Measurements from ENCODE around the gene POU3F2. TPM values are rescaled to one million over a fixed set of nuclear protein-coding genes. Genes with fewer than 3 reads are reported as not detected.

The POU3F2 gene
- total and polyA plus RNA-seq, 7 donors, result not detected

- Histone ChIP-seq H3K36me3 (no peaks in the 10 kb centered on the region), H3K4me3 (no peak overlapping the region), H3K9me3 (no peaks in the 10 kb centered on the region), H3K27me3 (no peaks in the 10 kb centered on the region), H3K27ac (no peak overlapping the region), H3K4me1 (no peaks in the 10 kb centered on the region)
- 65 to 71% methylated on average over 6 of the region's 6 CpGs for WGBS, 2 donors
- intact Hi-C loops (cut with DNase I), result no loop called here
- TF ChIP-seq CTCF (IDR thresholded peaks at IDR 0.05) (no peak), POLR2AphosphoS5 (IDR thresholded peaks at IDR 0.05) (no peak), EP300 (IDR thresholded peaks at IDR 0.05) (no peak), POLR2A (IDR thresholded peaks at IDR 0.05) (no peak)
- no peak for DNase-seq
These were observed 37.0 kb upstream of the POU3F2 start for GRCh38 chr6:98797217-98797994.

- no peak for DNase-seq
- intact Hi-C loops (cut with DNase I), result no loop called here
- Histone ChIP-seq H3K36me3 (no peaks in the 10 kb centered on the region), H3K4me3 (no peak overlapping the region), H3K27ac (no peak overlapping the region), H3K4me1 (no peaks in the 10 kb centered on the region), H3K27me3 (no peaks in the 10 kb centered on the region), H3K9me3 (no peaks in the 10 kb centered on the region)
- 85 to 86% methylated on average over 3 of the region's 3 CpGs for WGBS, 2 donors
- no peak for TF ChIP-seq CTCF (IDR thresholded peaks at IDR 0.05)
These were observed 33.5 kb upstream of the POU3F2 start for GRCh38 chr6:98800866-98801265.

- no peak for DNase-seq
- no peaks in the 10 kb centered on the region for H3K36me3 ChIP-seq
- intact Hi-C loops (cut with DNase I), result no loop called here
- 84 to 89% methylated on average over 4 of the region's 4 CpGs for WGBS, 2 donors
- TF ChIP-seq POLR2A (IDR thresholded peaks at IDR 0.05) (no peak), CTCF (IDR thresholded peaks at IDR 0.05) (no peak), POLR2AphosphoS5 (IDR thresholded peaks at IDR 0.05) (no peak), EP300 (IDR thresholded peaks at IDR 0.05) (no peak)
- no peak overlapping the region for H3K4me3 ChIP-seq
- H3K9me3 ChIP-seq, result no peaks in the 10 kb centered on the region
- H3K27me3 ChIP-seq, result no peaks in the 10 kb centered on the region
- no peak overlapping the region for H3K27ac ChIP-seq
- no peaks in the 10 kb centered on the region for H3K4me1 ChIP-seq
These were observed 25.7 kb upstream of the POU3F2 start for GRCh38 chr6:98808541-98809210.

- Histone ChIP-seq H3K36me3 (no peaks in the 10 kb centered on the region), H3K27me3 (no peaks in the 10 kb centered on the region), H3K4me3 (no peak overlapping the region), H3K4me1 (no peaks in the 10 kb centered on the region), H3K9me3 (peaks cover 0 to 5% (median 2%) of the 10 kb centered on the region in 4 donors), H3K27ac (no peak overlapping the region)
- no peak for DNase-seq
- 90 to 94% methylated on average over 4 of the region's 4 CpGs for WGBS, 2 donors
- intact Hi-C loops (cut with DNase I), result no loop called here
- TF ChIP-seq CTCF (IDR thresholded peaks at IDR 0.05), result no peak
- no peak for TF ChIP-seq POLR2AphosphoS5 (IDR thresholded peaks at IDR 0.05)
- no peak for TF ChIP-seq EP300 (IDR thresholded peaks at IDR 0.05)
- TF ChIP-seq POLR2A (IDR thresholded peaks at IDR 0.05), result no peak
These were observed 22.2 kb upstream of the POU3F2 start for GRCh38 chr6:98812220-98812619.
